A549 treated with Hydrocortisone at 1 μM for 4 hours (cell line): ENCODE measurements around the gene FOXO3. TPM values are rescaled to one million over a fixed set of nuclear protein-coding genes. Genes with fewer than 3 reads are reported as not detected.

Source experiments
- total RNA-seq: library from RNA; stranded (reverse); fragments of 200-300 nt; extraction: Qiagen RNA extraction; gene quantifications from 5 replicates; pipeline ENCODE4 v1.2.3, GENCODE V29; 2022

FOXO3 gene
- total RNA-seq, result 10.8 to 17.7 TPM (median 14.3 TPM) in 5 replicates

DNA sequence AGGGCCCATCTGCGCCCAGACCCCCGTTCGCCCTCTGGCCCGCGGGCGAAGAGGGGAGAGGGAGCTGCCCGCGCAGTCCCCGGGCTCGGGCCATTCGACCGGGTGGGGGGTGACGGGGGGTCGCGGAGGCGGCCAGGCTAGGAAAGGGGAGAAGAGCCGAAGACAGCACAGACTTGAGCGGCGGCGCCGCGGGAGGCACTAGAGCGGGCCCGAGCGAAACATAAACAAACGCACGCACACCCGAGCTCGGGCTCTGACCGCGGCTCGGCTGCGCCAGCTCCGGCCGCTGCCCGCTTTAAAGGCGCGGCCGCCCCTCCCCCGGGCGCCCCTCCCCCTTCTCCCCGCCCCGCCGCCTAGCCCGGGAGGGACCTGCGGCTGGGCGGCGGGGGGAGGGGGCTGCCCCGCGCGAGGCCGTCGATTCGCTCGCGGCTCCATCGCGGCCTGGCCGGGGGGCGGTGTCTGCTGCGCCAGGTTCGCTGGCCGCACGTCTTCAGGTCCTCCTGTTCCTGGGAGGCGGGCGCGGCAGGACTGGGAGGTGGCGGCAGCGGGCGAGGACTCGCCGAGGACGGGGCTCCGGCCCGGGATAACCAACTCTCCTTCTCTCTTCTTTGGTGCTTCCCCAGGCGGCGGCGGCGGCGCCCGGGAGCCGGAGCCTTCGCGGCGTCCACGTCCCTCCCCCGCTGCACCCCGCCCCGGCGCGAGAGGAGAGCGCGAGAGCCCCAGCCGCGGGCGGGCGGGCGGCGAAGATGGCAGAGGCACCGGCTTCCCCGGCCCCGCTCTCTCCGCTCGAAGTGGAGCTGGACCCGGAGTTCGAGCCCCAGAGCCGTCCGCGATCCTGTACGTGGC lies at the start of gene FOXO3:
TSS of gene FOXO3 (plus strand) at position 455 of the 846 bp plus-strand sequence. CDS start at position 747, 292 bp downstream.

